HG03095 (cell line): ENCODE data around the gene FBXW10B.
"Not testable (repeated sequence)": the region's sequence is repeated elsewhere in the genome, so short reads cannot be mapped to it uniquely, and the experiment has no call there.

ENCODE experiments used
- ATAC-seq: cut with Tn5 transposase; IDR thresholded peaks from one replicate; pipeline ENCODE4 v1.9.1; 2021; ENCODE audit warnings: moderate library complexity; ENCODE audit not compliant: unreplicated experiment

Gene FBXW10B

GRCh38 chr17:15642505-15643251 is 23.2 kb upstream of the FBXW10B start:
- not testable (repeated sequence) for ATAC-seq

- ATAC-seq, result not testable (repeated sequence)
Observed at GRCh38 chr17:15642014-15642413, 22.5 kb upstream of the FBXW10B start.

DNA sequence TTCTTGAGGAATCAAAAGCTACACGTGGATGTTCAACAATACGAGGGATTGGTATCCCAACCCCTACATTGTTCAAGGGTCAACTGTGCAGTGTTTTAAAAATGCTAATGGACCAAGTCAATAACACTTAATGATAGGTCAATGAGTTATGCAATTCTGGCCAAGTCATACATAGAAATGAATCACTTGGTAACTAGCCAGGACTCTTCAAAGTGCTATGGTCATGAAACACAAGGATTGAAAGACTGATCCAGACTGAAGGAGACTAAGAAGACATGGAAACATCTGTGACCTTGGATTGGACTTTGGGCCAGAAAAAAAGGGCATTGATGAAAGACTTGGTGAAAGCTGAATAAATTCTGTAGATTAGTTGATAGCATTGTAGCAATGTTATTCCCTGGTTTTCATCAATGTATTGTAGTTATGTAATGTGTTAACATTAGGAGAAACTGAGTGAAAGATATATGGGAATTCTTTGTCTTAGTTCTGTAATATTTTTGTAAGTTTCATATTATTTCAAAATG is 11.5 kb upstream of the FBXW10B start:
- ATAC-seq, result not testable (repeated sequence)

DNA sequence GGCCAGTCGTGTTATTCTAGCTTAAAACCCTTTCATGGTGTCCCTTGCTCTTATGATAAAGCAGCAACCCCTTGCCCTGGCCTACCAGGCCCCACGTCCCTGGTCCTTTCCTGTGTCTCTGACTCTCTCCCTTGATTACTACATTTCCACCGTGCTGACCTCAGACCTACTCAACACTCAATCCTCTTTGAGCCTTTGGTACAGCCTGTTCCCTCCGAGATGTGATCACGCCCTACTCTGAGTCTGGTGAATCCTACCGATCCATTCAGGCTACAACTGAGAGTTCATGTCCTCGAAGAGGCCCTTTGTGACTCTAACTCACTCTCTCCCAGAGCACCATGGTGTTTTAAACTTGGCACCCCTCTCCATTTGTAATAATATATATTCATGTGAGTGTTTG is 10.5 kb upstream of the FBXW10B start:
- ATAC-seq, result not testable (repeated sequence)

GRCh38 chr17:15623661-15624209 is 4.2 kb upstream of the FBXW10B start:
- ATAC-seq, result not testable (repeated sequence)

DNA sequence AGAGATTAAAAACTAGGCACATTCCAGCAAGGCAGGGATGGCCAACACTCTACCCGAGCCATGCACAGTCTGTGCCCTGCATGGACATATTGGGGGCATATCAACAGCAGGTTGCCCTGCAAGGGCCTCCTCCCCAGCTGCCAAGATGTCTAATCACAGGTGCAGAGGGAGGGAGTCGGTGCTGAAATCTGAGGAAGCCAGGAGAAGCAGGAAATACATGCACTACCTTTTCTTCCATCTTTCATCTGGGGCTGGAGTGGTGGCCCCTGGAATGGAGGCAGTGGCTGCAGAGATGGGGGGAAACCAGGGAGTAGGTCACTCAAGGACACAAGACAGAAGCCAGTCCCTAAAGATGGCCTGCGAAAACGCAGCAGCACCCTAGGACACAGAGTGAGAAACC is 3.8 kb upstream of the FBXW10B start:
- ATAC-seq, result not testable (repeated sequence)

DNA sequence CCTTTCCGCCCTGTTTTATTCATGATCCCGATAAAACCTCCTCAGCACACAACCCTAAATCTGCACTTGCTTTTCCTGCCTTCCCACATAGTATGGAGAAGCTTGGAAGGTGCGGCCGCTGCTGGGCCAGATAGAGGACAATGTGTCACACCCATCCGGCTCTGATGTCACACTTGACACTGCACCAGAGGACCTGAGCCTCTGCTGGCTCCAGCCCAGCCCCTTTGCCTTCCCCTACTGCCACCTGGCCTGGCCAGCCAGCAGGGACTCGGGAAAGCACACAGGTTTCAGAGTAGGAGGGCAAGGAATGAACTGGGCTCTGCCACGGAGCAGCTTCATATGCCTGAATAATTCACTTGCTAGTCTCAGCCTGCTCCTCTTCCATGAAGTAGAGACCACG is 2.6 kb upstream of the FBXW10B start:
- not testable (repeated sequence) for ATAC-seq

- not testable (repeated sequence) for ATAC-seq
Observed at GRCh38 chr17:15616828-15617227, 2.7 kb downstream of the FBXW10B start.

- ATAC-seq, result not testable (repeated sequence)
Observed at GRCh38 chr17:15615850-15616249, 3.7 kb downstream of the FBXW10B start.

GRCh38 chr17:15613111-15613510 is 6.4 kb downstream of the FBXW10B start:
- ATAC-seq, result not testable (repeated sequence)

GRCh38 chr17:15592960-15593359 is 26.5 kb downstream of the FBXW10B start:
- not testable (repeated sequence) for ATAC-seq

GRCh38 chr17:15591986-15592385 is 27.5 kb downstream of the FBXW10B start:
- not testable (repeated sequence) for ATAC-seq

DNA sequence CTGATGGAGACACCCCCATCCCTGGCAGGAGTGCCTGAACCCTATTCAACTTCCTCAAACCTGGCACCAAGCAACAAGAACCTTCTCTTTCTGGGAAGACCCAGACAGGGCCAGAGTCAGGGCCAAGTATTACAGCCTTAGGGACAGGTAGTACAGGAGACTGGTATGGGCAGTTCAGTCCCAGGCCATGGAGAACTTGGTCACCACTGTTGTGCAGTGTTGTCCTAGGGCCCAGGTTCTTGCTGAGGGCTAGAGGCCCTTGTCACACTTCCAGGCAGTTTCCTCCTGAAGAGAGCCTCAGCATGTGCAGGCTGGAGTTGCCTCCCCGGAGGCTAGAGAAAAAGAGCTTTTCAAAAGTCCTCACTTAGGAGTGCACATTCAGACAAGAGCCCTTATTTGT is 28.7 kb downstream of the FBXW10B start:
- not testable (repeated sequence) for ATAC-seq

DNA sequence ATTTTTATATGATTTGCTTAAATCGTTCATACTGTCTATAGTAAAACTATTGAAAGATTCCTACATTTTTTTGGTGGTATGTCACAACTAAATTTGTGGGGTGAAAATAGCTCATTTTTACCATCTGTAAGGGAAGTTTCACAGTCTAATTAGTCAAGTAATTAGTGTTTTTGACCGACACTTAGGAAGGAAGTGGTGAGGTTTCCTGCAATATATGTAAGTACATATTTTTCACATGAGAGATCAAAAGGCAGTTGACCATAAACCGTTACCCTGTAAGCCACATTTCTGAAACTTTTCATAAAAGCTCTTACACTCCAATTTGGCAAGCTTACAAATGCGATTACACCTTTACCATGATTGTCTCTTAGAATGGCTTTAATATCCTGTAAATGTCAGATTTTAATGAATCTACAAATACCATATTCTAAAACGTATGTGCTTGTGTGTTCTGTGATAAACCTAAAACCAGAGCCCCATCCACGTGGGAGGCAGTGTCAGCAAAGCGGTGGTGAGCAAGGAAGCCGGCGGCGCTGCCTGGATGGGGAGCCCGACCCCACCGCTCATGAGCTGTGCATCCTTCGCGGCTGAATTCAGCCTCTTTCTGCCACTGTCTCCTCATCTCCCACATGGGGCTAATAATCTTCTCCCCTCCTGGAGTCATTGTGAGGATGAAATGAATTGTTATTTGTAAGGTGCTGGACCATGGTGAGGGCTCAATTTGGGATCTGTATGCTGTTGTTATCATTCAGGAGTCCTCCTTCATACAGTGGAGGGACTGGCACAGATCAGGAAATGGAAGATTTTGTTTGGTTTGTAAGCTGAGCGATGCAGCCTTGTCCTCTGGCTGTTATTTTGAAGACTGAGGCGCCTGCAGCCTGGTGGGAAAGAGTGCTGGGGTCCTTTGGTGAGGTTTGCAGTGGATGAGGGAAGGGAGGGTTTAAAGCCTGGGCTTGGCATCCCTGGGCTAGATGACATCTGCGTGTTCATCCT is 29.7 kb downstream of the FBXW10B start:
- not testable (repeated sequence) for ATAC-seq

DNA sequence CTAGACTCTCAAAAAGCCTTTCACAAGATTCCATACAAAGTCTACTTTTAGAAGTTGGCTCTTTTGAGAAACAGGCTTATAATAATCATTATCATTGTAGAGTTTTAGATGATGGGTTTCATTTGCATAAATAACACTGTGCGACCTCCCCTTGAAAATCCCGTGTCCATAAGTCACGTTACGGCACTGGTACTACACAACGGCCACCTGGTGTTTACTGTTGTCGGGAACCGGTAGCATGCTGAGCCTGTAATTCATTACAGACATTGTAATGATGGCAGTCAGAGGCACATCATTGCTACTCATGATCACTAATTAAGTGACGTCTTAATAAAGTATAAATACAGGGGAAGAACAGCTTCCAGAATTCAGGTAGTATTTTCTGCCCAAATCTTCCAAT is 31.5 kb downstream of the FBXW10B start:
- not testable (repeated sequence) for ATAC-seq

DNA sequence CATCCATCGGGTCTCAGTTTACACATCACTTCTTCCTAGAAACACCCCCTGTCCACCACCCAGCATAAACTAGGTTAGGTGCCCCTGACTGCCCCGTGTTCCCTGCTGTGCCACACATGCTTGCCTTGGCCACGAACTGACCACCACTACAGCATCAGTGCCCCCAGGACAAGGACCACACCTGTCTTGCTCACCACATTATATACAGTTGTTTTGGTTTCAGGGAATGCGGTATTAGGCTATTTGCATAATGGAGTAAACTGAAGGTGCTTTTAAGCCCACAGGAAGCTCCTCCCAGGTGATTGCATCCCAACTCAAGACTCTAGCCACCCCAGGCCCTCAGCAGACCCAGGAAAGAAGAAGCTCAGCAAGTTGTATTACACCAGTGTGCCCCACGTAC is 36.2 kb downstream of the FBXW10B start:
- not testable (repeated sequence) for ATAC-seq

DNA sequence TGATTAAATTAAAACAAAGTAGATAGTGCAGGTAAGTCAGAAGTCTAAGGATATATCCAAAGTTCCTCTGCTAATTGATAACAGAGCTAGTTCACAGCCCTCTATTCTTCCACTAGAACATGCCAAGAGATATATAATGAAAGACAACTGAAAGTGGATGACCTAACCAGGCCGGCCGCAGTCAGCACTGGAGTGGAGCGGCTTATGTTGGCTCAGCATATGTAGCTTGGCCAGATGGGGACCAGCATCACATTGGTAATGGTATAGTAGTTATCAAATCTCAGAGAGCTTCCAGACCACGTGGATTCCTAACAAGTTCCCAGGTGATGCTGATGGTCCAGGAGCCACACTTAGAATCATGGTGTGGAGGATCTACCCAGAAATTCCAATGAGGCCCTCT is 38.0 kb downstream of the FBXW10B start:
- ATAC-seq, result not testable (repeated sequence)

DNA sequence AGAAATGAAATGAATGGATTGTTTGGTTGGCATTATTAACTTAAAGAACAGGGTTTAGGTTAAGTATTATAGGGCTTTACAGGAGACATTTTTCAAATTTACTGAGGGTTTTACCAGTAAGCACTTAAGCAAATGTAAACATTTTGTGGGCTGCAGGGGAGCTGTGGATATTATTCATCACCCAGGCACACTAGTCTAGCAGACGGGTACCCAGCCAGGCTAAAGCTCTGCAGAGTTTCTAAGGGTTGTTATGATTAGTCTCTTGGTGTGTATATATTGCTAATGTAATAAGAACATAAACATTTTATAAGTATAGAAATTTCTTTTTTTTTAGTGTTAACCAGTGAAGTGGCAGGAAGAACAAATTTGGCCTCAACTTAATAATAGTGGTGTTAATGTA is 42.7 kb downstream of the FBXW10B start:
- ATAC-seq, result not testable (repeated sequence)

GRCh38 chr17:15574660-15575059 is 44.8 kb downstream of the FBXW10B start:
- ATAC-seq, result not testable (repeated sequence)

DNA sequence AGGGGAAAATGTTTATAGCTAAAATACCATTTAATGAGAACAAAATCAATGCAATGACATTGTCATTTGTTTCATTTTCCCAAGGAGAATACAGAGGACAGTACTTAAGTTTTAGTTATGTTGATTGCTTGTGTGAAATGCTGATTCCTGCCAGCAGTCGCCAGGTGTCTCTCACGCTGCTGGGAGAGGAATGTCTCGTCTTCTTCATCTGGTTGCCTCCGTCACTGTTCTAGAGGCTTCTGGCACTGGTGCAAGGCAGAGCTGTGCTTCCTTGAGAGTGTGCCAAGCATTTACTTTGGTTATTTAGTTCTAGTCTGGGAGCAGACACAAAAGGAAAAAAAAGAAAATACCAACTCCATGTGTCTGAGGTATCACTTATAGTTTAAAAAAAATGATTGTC is 45.6 kb downstream of the FBXW10B start:
- not testable (repeated sequence) for ATAC-seq
